HG02870 (cell line): ENCODE measurements around the gene SCP2.
A peak's percentile ranks its signal among the peaks of the same experiment; 100 is the strongest.
"Not testable (repeated sequence)": the region's sequence is repeated elsewhere in the genome, so short reads cannot be mapped to it uniquely, and the experiment has no call there.

ENCODE experiments used
- ATAC-seq: cut with Tn5 transposase; IDR thresholded peaks from one replicate; pipeline ENCODE4 v1.9.1; 2021; ENCODE audit warnings: mild to moderate bottlenecking, moderate library complexity; ENCODE audit not compliant: unreplicated experiment

SCP2 gene

GRCh38 chr1:52915855-52916220 lies 11.2 kb upstream of the SCP2 start:
- no peak for ATAC-seq

GRCh38 chr1:52916241-52916975 lies 10.7 kb upstream of the SCP2 start:
- no peak for ATAC-seq

- no peak for ATAC-seq
Measured at GRCh38 chr1:52917156-52917555, 9.9 kb upstream of the SCP2 start.

GRCh38 chr1:52917581-52917980 lies 9.5 kb upstream of the SCP2 start:
- no peak for ATAC-seq

- no peak for ATAC-seq
Measured at GRCh38 chr1:52918201-52918600, 8.9 kb upstream of the SCP2 start.

GRCh38 chr1:52919051-52919722 lies 7.9 kb upstream of the SCP2 start:
- ATAC-seq = no peak

GRCh38 chr1:52919723-52920483 lies 7.2 kb upstream of the SCP2 start:
- ATAC-seq = no peak

- no peak for ATAC-seq
Measured at GRCh38 chr1:52920791-52921291, 6.2 kb upstream of the SCP2 start.

- ATAC-seq = no peak
Measured at GRCh38 chr1:52925571-52926005, 1.5 kb upstream of the SCP2 start.

- peak; percentile 26 for ATAC-seq
Measured at GRCh38 chr1:52926864-52927211, 238 bp upstream of the SCP2 start.

GRCh38 chr1:52928015-52928404 lies 934 bp downstream of the SCP2 start:
- no peak for ATAC-seq

- ATAC-seq = no peak
Measured at GRCh38 chr1:52929019-52929418, 1.9 kb downstream of the SCP2 start.

- ATAC-seq = no peak
Measured at GRCh38 chr1:52937433-52938182, 10.5 kb downstream of the SCP2 start.

GRCh38 chr1:52938183-52938451 lies 11.0 kb downstream of the SCP2 start:
- ATAC-seq = no peak

- ATAC-seq = no peak
Measured at GRCh38 chr1:52943876-52944416, 16.9 kb downstream of the SCP2 start.

GRCh38 chr1:52944566-52944965 lies 17.5 kb downstream of the SCP2 start:
- ATAC-seq = no peak

- ATAC-seq = no peak
Measured at GRCh38 chr1:52947490-52947889, 20.4 kb downstream of the SCP2 start.

- not testable (repeated sequence) for ATAC-seq
Measured at GRCh38 chr1:52949602-52950001, 22.5 kb downstream of the SCP2 start.

GRCh38 chr1:52952112-52952511 lies 25.0 kb downstream of the SCP2 start:
- no peak for ATAC-seq

- no peak for ATAC-seq
Measured at GRCh38 chr1:52955129-52955970, 28.3 kb downstream of the SCP2 start.
